Activated CD8-positive, alpha-beta memory T cell treated with anti-CD3 and anti-CD28 coated beads, Interleukin-2, amount 50 U/mL, for 24 hours (primary cell): Measurements from ENCODE around the gene NSUN3.

Experiments used
- DNase-seq: peaks from one replicate; pipeline ENCODE4 v3.0.0-alpha.2; 2020; ENCODE audit errors: extremely low read depth

The NSUN3 gene

DNA sequence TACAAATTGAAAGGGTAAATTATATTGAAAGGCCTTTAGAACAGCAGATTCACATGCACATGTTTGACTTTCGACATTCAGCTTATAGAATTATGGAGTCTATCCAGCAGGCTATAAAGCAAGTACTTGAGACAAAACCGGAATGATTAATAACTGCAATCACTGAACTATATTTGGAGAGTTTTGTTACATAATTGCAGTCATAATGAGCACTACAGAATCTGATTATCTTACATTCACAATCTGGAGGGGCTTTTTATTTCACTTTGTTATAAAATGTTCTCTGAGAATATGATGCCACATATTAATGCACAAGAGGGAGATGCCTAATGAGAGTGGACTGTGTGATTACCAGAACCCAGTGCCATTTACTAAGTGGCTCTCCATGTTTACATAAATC lies 64.3 kb downstream of the NSUN3 start:
- DNase-seq: no peak

DNA sequence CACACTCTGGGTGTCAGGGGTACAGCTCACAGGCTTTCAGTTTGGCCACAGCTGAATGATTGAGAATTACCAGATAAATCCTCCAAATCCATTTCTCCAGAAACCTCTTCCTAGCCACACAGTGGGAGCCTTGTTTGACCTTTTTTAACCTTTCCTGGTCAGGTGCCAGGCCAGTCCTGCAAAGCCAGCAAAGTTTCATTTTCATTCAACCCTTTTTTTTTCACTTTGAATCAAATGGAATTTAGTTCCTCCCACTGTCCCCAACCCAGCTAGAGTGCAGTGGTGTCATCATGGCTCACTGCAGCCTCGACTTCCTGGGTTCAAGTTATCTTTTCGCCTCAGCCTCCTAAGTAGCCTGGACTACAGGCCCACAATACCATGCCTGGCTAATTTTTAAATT lies 67.8 kb downstream of the NSUN3 start:
- no peak for DNase-seq

- DNase-seq: no peak
Measured at GRCh38 chr3:94132777-94133176, 69.9 kb downstream of the NSUN3 start.

DNA sequence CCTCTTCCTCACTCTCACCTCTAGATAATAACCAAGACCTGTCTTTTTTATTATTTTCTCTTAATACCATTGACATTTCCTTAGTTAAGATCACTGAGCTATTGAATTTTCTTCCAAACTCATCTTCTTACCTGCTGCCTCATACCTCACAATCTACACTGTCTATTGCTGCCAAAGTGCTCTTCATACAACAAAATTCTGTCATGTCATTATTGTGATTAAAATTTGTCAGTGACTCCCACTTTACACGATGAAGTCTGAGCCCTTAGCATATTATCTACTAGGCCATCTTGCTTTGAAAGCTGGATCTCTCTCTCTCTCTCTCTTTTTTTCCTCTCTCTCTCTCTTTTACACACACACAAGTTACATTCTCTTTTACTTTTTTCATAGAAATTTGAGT lies 73.3 kb downstream of the NSUN3 start:
- no peak for DNase-seq

DNA sequence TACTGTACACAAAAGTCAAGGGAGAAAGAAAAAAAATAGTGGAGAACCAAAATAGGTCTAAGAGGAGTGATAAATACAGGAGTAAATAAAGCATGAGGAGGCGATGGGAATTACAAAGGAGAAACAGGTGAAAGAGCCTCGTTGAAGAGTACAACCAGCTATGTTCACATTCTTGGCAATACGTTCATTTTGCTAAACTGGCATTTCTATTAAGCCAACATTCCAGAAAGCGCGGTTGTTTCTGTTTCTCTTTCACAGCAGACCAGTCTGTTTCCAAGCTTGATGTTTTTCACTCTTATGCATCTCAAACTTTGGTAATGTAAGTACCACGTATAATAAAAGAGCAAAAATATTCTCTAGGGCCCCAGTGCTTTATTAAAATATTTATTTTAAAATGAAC lies 74.5 kb downstream of the NSUN3 start:
- no peak for DNase-seq

- DNase-seq: no peak
Measured at GRCh38 chr3:94146455-94146854, 83.6 kb downstream of the NSUN3 start.

DNA sequence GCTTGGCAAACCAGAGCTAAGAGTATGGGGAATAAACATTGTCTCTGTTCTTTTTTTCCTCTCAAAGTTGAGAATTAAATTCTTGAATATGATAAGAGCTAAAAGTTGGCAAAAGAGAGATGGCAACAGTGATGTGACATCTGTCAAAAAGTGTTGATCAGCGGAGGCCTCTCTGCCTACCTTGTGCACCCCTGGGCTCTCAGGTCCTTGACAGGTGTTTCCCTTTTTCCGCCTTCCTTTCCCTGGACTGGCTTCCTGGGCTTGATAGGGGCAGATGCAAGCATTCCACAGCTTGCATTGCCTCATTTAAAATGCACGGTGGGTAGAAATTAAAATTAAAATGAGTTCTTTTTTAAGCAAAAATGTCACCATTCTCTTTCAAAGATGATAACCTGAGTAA lies 84.2 kb downstream of the NSUN3 start:
- DNase-seq: no peak

- DNase-seq: no peak
Measured at GRCh38 chr3:94150113-94150512, 87.3 kb downstream of the NSUN3 start.

DNA sequence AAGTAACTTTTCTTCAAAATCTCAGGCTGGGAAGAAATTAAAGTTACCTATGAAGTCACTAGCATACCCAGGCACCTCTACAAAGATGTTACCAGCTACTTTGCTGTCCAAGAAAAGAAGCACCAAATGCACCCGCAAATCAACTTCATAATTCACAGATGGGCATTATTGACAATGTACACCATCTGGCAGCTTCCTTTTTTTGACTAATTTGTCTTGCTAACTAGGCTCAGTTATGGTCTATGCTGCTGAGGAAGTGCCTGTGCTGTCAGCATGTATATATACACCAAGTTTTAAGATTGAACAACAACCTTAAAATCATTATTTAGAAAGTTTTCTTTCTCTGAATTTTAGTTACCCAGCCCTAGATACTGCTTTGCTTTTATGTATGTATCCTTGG lies 93.8 kb downstream of the NSUN3 start:
- DNase-seq: no peak

GRCh38 chr3:94158512-94158911 lies 95.7 kb downstream of the NSUN3 start:
- no peak for DNase-seq

GRCh38 chr3:94159062-94159828 lies 96.4 kb downstream of the NSUN3 start:
- no peak for DNase-seq

DNA sequence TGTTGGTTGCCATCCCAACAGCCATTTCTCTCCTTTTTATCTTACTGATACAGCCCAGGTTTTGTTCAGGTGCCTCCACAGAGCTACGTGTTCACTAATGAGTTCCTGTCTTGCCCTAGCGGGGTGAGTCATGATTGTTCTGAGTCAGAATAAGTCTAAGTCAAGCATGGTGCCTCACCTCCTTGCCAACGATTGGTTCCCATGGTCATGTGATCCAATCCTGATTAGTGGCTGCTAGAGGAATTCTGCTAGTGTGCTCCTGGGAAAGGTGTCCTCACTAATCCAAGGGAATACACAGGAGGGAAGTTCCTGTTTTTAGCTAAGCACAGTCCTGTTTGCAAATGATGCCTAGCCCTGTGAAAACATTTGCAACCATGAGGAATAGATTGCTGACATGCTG lies 99.8 kb downstream of the NSUN3 start:
- DNase-seq: no peak

GRCh38 chr3:94167346-94167745 lies 104.5 kb downstream of the NSUN3 start:
- DNase-seq: no peak

- DNase-seq: no peak
Measured at GRCh38 chr3:94167796-94168195, 104.9 kb downstream of the NSUN3 start.

- DNase-seq: no peak
Measured at GRCh38 chr3:94171954-94172353, 109.1 kb downstream of the NSUN3 start.

DNA sequence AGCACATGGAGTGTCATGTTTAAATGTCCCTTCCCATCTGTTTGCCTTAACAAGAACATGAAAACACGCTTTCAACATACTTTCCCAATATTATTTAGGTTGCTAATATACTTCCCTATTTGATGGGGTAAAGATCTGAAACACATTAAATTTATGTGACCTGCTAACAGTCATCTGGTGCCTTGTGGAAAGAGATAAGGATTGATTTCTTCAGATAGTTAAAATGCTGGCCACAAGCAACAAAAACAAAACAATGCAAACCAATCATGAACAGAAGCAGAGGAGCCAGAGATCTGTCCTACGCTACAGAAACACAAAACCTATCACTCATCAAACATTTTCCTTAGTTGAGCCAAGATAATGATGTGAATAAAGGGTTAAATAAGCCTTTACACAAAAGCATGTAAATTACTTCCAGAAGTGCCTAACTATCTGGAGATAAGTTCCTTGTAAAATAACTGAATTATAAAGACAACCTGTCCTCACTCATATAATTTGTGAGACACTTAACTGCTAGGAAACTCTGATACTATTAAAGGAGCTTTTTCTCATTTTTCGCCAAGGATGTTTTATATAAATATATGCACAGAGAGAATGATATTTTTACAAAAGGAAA lies 109.9 kb downstream of the NSUN3 start:
- no peak for DNase-seq

GRCh38 chr3:94173673-94174434 lies 111.0 kb downstream of the NSUN3 start:
- DNase-seq: no peak

GRCh38 chr3:94175677-94176076 lies 112.8 kb downstream of the NSUN3 start:
- DNase-seq: no peak

DNA sequence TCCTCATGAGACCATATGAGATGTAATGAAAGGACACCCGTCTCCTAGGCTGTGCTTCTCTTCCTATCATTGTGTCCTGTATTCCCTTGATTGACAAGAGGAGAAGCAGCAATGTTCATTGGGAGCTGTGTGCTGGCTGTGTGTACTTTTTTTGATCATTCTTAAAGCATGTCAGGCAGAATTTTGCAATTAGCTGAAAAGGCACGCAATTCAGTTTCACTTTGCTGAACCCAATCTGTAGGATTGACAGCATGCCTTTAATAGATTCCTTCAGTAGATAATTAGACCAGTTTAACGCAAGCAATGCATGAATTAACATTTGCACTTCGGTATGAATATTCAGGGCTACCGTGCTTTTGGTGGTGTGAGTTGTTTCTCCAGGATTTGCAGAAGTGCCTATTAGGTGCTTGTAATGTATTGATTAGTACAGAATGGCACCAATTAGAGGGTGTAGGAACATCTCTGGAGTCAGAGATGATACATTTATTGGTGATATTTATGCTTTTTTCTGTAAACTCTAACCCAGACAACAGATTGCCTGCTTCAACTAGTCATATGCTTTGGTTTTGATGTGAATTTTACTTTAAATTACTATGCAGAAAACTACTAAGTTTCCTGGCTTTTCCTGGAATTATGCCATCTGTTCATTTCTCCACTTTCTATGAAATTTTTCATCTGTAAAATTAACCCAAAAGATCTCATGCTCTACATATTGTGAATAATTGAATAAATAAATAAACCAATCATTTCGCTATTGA lies 114.3 kb downstream of the NSUN3 start:
- no peak for DNase-seq
